HG03064 (cell line): ENCODE data around the gene SLX4IP.

Source experiments
- ATAC-seq: cut with Tn5 transposase; IDR thresholded peaks from one replicate; pipeline ENCODE4 v1.9.1; 2021; ENCODE audit warnings: low read depth; ENCODE audit not compliant: unreplicated experiment

SLX4IP gene

GRCh38 chr20:10641467-10641866, 206.4 kb downstream of the SLX4IP start:
- no peak for ATAC-seq

DNA sequence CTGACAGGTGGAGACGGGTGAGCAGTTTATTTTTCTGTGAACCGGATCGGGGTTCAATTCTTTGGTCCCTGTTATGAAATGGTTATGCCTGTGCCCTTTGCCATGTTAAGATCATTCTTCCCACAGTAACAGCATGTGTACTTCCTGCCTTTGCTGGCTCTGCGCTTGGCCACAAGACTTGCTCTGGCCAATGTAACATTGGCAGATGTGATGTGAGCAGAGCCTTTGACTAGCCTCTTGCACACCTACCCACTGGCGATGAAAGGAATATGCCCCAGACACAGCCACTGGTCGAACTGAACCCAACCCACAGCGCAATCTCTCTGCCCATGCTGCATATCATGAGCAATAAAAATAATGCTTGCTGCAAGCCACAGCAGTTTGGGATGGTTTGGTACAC, 206.8 kb downstream of the SLX4IP start:
- no peak for ATAC-seq

- no peak for ATAC-seq
These were observed 207.9 kb downstream of the SLX4IP start for GRCh38 chr20:10642856-10643559.

DNA sequence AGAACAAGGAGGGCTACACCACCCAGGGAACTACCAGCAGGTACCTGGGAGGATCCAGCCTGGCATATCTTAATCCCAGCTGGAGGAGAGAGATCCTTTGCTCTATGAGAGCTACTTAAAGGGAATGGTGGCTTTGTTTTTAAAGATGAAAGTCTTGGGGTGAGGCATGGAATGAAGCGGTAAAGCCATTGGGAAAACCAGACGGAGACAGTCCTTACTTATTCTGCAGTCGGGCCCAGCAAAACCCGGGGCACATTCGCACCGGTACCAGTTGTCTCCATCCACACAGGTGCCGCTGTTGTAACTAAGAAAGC, 208.4 kb downstream of the SLX4IP start:
- ATAC-seq: no peak

- peak; percentile 78 for ATAC-seq
These were observed 209.5 kb downstream of the SLX4IP start for GRCh38 chr20:10644458-10645204.

GRCh38 chr20:10645205-10645570, 210.1 kb downstream of the SLX4IP start:
- no peak for ATAC-seq

DNA sequence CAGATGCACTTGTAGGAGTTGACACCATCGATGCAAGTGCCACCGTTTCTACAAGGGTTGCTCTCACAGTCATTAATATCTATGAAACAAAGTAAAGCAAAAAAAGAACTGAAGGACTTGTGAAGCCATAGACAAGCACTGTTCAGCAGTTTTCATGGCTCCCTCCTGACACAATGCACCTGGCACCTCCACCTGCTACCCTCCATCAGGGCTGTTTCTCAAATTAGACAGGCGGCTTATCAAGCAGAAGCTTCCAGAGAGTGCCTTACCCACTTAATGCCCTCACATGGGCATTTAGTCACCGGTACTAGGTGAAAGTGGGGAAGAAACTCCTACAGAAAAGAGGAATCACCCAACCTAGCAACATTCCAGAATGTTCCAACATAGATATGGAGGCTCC, 210.9 kb downstream of the SLX4IP start:
- no peak for ATAC-seq

DNA sequence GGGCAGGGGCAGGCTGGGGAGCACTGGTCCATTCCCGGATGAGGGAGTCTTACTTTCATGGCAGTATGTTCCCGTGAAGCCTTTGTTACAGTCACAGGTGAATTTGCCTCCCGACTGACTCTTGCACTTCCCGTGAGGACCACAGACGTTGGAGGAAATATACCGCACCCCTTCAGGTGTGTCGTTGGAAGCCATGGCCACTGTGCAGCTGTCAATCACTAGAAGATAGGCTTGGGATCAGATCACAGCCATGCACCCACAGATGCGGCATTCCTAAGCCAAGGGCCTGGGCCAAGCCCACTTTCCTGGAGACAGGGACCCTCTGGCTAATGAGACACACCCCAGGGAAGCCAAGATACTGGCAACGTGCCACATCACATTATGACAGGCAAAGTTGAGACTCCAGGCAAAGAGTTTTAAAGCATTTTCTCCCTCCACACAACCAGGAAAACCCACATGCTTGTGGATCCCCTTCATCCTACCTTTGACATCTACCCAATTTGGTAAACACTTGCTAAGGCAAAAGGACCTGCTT, 211.8 kb downstream of the SLX4IP start:
- no peak for ATAC-seq

DNA sequence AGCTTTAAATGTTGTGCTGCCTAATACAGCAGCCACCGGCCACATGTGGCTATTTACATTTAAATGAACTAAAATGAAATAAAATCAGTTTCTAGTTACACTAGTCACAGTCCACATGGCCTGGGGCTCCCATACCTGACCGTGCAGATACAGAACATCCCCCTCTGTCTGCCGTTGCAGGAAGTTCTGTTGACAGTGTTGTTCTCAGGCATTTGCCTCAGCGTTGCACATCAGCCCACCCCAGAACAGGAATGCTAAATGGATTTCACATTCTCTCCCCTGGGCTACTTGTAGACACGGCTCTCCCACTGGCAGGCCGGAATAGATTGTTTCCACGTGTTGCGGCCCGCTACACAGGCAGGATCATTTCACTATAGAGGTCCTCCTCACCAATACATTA, 212.4 kb downstream of the SLX4IP start:
- ATAC-seq: no peak

DNA sequence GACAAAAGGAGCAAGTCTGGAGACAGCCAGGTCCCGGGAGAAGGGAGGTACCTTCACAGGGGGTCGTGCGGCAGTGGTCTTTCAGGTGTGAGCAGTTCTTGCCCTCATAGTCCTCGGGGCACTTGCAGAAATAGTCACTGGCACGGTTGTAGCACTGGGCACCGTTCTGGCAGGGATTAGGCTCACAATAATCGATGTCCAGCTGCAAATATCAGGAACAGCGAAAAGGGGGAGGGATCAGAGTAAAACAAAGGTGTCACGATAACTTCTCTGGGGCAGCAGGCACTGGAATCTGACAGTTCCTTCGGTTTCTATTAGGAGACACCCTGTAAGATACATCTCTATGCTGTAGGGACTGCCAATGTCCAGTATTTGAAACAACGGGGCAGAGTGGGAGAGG, 212.8 kb downstream of the SLX4IP start:
- ATAC-seq: no peak

GRCh38 chr20:10648651-10649050, 213.5 kb downstream of the SLX4IP start:
- no peak for ATAC-seq

- ATAC-seq: no peak
These were observed 214.1 kb downstream of the SLX4IP start for GRCh38 chr20:10649080-10649796.

- ATAC-seq: no peak
These were observed 214.7 kb downstream of the SLX4IP start for GRCh38 chr20:10649797-10650160.

GRCh38 chr20:10651227-10651990, 216.3 kb downstream of the SLX4IP start:
- no peak for ATAC-seq

GRCh38 chr20:10652185-10652584, 217.1 kb downstream of the SLX4IP start:
- ATAC-seq: no peak

DNA sequence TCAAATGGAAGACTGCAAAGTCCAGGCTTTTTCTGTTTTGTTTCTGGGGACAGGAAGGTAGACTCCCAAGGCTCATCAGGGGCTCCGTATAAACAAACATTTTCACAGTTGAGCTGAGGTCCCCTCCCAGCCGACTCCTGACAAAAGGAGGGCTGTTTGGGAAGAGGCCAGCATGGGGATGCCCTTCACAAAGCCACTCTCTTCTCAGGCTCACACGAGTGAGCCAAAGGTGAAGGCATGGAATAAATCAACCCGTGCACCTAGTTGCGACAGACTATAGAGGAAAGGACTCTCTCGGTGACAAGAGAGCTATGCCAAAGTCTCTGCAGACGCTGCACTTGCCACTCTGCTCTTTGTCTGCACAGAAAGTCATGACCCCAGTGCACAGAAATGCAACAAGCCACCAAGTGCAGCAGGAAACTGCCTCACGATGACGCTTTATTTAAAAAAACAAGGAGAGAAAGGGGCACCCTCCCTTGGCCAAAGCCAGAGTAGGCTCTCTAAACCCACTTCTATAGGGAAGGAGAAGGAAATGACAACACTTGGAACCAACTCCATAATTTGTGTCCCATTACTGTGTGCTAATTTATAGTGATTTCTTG, 217.7 kb downstream of the SLX4IP start:
- ATAC-seq: no peak

DNA sequence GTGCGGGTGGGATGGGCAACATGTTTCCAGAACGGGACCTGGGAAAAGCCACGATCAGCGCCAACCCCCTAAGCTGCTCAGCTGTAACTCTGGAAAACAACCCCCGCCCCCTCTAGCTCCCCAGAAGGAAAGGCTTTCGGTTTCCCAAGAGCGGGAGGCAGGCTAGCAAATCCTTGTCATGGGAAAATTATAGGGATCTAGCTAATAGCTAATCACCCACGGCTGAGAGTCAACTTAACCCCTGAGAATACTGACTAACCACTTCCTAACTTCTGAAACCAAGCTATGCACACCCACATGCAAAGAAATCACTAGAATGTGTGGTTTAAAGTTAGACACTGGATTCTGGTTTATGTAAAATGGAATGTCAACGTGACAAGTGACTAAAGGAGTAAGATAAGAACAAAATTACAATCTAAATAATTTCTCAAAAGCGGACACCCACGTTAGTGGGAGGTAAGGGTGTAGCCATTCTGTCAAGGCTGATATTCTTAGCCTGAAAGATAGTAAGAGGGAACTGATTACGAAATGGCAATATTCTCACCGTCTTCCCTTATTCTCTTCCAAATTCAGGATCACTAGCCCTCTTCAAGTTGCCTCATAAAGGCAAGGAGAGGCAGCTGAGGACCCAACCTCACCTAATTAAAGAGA, 218.6 kb downstream of the SLX4IP start:
- no peak for ATAC-seq

DNA sequence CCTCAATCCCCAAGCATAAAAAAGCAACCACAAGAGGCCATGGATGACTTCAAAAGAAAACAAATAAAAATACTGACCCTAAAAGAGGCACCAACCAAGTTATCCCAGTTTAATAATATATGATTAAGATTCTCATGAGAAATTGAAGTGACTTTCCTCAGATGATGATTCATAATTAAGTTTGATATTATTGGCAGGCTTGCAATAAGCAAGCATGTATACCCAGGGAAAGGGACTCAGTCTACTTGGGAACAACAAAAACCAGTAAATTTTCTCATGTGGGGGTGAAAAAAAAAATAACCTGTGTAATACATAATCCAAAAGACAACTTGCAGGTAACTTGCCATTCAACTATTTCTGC, 219.1 kb downstream of the SLX4IP start:
- ATAC-seq: no peak

- peak; percentile 58 for ATAC-seq
These were observed 219.5 kb downstream of the SLX4IP start for GRCh38 chr20:10654630-10655029.
